ENCODE data around the gene TKFC. TPM values are rescaled to one million over a fixed set of nuclear protein-coding genes. Genes with fewer than 3 reads are reported as not detected.
"Not testable (repeated sequence)": the region's sequence is repeated elsewhere in the genome, so short reads cannot be mapped to it uniquely, and the experiment has no call there.

TKFC gene
- total RNA-seq, 2 donors from 2014 or later: 39.6 to 41.9 TPM

- no peak overlapping the region for H3K4me3 Mint-ChIP-seq
- no peak for DNase-seq
- H3K9me3 ChIP-seq (ENCODE audit: control insufficient read depth, low read length, poor library complexity, severe bottlenecking): no peaks in the 10 kb centered on the region
- H3K4me1 Mint-ChIP-seq: peaks cover 4% of the 10 kb centered on the region
- peaks cover 2% of the 10 kb centered on the region for H3K36me3 Mint-ChIP-seq (ENCODE audit: low read depth)
- no peak overlapping the region for H3K27ac Mint-ChIP-seq
- no peak for ATAC-seq
- no peaks in the 10 kb centered on the region for H3K27me3 Mint-ChIP-seq
These were observed 39.8 kb downstream of the TKFC start for GRCh38 chr11:61372659-61373420.

DNA sequence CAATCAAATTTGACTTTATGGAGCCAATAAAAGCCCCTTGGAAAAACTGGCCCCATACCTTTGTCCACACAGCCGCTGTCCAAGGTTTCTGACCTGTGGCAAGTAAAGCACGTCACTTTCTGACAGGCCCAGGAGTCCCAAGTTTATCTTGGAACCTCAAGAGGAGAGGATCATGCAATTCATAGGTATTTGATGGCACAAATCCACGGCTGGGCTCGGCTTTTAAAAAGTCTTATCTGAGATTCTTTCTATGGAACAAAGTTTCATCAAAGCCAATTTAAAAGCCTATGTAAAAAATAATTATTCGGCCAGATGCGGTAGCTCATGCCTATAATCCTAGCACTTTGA is 42.7 kb downstream of the TKFC start:
- no peak for DNase-seq
- no peaks in the 10 kb centered on the region for H3K4me1 Mint-ChIP-seq

GRCh38 chr11:61377461-61378160 is 44.6 kb downstream of the TKFC start:
- DNase-seq: no peak
- ATAC-seq: no peak
- H3K9me3 ChIP-seq (ENCODE audit: control insufficient read depth, low read length, poor library complexity, severe bottlenecking): no peaks in the 10 kb centered on the region
- no peak overlapping the region for H3K4me3 Mint-ChIP-seq
- H3K27me3 Mint-ChIP-seq: no peaks in the 10 kb centered on the region
- H3K36me3 Mint-ChIP-seq (ENCODE audit: low read depth): no peaks in the 10 kb centered on the region
- H3K27ac Mint-ChIP-seq: no peak overlapping the region
- H3K4me1 Mint-ChIP-seq: no peaks in the 10 kb centered on the region

More for the DNA sequence above, 42.7 kb downstream of the TKFC start:
- H3K4me3 Mint-ChIP-seq: no peak overlapping the region
- no peak overlapping the region for H3K27ac Mint-ChIP-seq
- no peaks in the 10 kb centered on the region for H3K9me3 ChIP-seq (ENCODE audit: control insufficient read depth, low read length, poor library complexity, severe bottlenecking)
- no peak for ATAC-seq
- H3K36me3 Mint-ChIP-seq (ENCODE audit: low read depth): no peaks in the 10 kb centered on the region
- no peaks in the 10 kb centered on the region for H3K27me3 Mint-ChIP-seq

GRCh38 chr11:61378713-61379313 is 45.8 kb downstream of the TKFC start:
- Mint-ChIP-seq H3K27me3 (no peaks in the 10 kb centered on the region), H3K27ac (no peak overlapping the region), H3K4me1 (no peaks in the 10 kb centered on the region), H3K4me3 (no peak overlapping the region), H3K36me3 (ENCODE audit: low read depth) (no peaks in the 10 kb centered on the region)
- H3K9me3 ChIP-seq (ENCODE audit: control insufficient read depth, low read length, poor library complexity, severe bottlenecking): no peaks in the 10 kb centered on the region
- DNase-seq: no peak
- ATAC-seq: no peak

GRCh38 chr11:61380884-61381283 is 47.9 kb downstream of the TKFC start:
- ATAC-seq: no peak
- Mint-ChIP-seq H3K4me1 (peaks cover 8% of the 10 kb centered on the region), H3K27me3 (no peaks in the 10 kb centered on the region), H3K27ac (no peak overlapping the region), H3K36me3 (ENCODE audit: low read depth) (no peaks in the 10 kb centered on the region), H3K4me3 (no peak overlapping the region)
- no peaks in the 10 kb centered on the region for H3K9me3 ChIP-seq (ENCODE audit: control insufficient read depth, low read length, poor library complexity, severe bottlenecking)
- DNase-seq: no peak

GRCh38 chr11:61383859-61384258 is 50.8 kb downstream of the TKFC start:
- not testable (repeated sequence) for ATAC-seq; H3K36me3 Mint-ChIP-seq (ENCODE audit: low read depth); H3K4me1 Mint-ChIP-seq

DNA sequence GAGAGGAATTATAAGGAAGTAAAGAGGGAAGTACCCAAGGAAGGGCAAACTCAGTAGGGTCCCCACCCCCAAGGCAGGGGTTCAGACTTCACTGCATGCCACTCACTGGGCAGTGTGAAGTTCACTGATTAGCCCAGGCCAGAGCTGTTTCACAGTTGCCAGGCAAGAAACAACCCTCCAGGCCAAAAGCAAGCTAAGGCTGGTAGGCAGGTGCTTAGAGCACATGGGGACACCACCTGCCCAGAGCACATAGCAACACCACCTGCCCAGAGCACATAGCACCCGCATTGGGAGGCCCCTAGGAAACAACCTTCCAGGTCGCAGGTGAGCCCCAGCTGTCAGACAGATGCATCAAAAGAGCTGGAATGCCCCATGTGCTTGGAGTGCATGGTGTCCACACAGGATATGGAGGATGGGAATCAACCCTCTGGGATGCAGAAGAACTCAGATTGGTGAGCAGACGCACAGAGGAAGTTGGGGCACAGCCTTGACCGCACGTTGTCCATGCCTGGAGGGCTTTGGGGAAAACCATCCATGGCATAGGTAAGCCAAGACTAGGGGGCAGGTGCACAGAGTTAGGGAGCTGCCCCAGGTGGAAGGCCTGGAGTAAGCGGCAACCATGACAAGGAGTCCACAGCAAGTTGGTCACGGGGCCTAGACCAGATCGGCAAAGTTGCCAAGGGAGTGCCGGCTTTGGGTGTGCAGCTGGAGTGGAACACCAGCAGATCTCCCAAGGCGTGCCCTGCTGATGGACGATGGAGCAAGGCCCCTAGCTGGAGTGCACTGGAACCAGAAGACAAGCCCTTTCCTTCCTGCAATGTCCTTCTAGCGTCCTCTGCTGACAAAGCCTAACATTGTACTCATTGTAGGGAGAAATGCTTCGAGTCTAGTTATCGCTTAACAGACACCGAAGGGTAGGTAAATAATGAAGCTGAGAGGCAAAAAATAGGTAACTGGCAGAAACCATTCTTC is 51.5 kb downstream of the TKFC start:
- H3K4me1 Mint-ChIP-seq: peaks cover 8% of the 10 kb centered on the region
- no peaks in the 10 kb centered on the region for H3K27me3 Mint-ChIP-seq
- no peaks in the 10 kb centered on the region for H3K9me3 ChIP-seq (ENCODE audit: control insufficient read depth, low read length, poor library complexity, severe bottlenecking)
- no peak overlapping the region for H3K27ac Mint-ChIP-seq
- H3K36me3 Mint-ChIP-seq (ENCODE audit: low read depth): no peaks in the 10 kb centered on the region
- no peak overlapping the region for H3K4me3 Mint-ChIP-seq
- ATAC-seq (no peak), DNase-seq (no peak)

More at GRCh38 chr11:61383859-61384258, 50.8 kb downstream of the TKFC start:
- H3K4me3 Mint-ChIP-seq; H3K9me3 ChIP-seq (ENCODE audit: control insufficient read depth, low read length, poor library complexity, severe bottlenecking); H3K27ac Mint-ChIP-seq; H3K27me3 Mint-ChIP-seq; DNase-seq: not testable (repeated sequence)

DNA sequence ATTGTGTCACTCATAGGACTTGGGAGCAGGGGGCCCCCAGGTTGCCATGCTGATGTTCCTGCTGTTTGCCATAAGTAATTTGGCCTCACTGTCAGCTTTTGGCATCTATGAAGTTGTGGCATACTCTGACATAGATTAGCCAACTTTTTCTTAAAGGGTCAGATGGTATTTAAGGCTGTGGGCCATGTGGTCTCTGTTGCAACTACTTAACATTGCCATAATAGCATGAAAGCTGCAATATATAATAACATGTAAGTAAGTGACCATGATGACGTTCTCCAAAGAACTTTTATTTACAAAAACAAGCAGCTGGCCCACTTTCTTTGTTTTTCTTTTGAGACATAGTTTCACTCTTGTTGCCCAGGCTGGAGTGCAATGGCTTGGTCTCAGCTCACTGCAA is 57.1 kb downstream of the TKFC start:
- Mint-ChIP-seq H3K4me1 (peaks cover 25% of the 10 kb centered on the region), H3K27ac (no peak overlapping the region), H3K27me3 (no peaks in the 10 kb centered on the region), H3K36me3 (ENCODE audit: low read depth) (no peaks in the 10 kb centered on the region), H3K4me3 (no peak overlapping the region)
- H3K9me3 ChIP-seq (ENCODE audit: control insufficient read depth, low read length, poor library complexity, severe bottlenecking): no peaks in the 10 kb centered on the region
- DNase-seq (no peak), ATAC-seq (no peak)

GRCh38 chr11:61392981-61393595 is 60.1 kb downstream of the TKFC start:
- Mint-ChIP-seq H3K36me3 (ENCODE audit: low read depth) (no peaks in the 10 kb centered on the region), H3K4me3 (peak overlapping the region; percentile 92), H3K27me3 (no peaks in the 10 kb centered on the region), H3K4me1 (peaks cover 20% of the 10 kb centered on the region), H3K27ac (peak overlapping the region; percentile 91)
- DNase-seq (no peak), ATAC-seq (peak; percentile 46)
- no peaks in the 10 kb centered on the region for H3K9me3 ChIP-seq (ENCODE audit: control insufficient read depth, low read length, poor library complexity, severe bottlenecking)

Other genes with a start within 250 kb of the TKFC start
- 100 to 1,000 TPM; 310 to 362 TPM for gene CD5, start 230.7 kb upstream of the TKFC start, total RNA-seq
- 1 to 10 TPM; 3.5 to 5.6 TPM for gene VPS37C, start 171.8 kb upstream of the TKFC start, total RNA-seq
- gene PGA3, start 129.7 kb upstream of the TKFC start, total RNA-seq: not detected
- not detected for gene PGA4, start 110.9 kb upstream of the TKFC start, total RNA-seq
- not detected for gene PGA5, start 92.1 kb upstream of the TKFC start, total RNA-seq
- gene VWCE, start 37.9 kb upstream of the TKFC start, total RNA-seq: 1 to 10 TPM in 1 of 2 donors, under 1 TPM in 1; 0.65 to 1.4 TPM
- gene DDB1, start 123 bp upstream of the TKFC start, total RNA-seq: 100 to 1,000 TPM; 147 to 184 TPM
- 10 to 100 TPM; 32.4 to 35.6 TPM for gene CYB561A3, start 28.7 kb downstream of the TKFC start, total RNA-seq
- gene TMEM138, start 29.1 kb downstream of the TKFC start, total RNA-seq: 10 to 100 TPM; 46.1 to 48.9 TPM
- gene TMEM216, start 59.4 kb downstream of the TKFC start, total RNA-seq: 1 to 10 TPM; 5.1 to 5.9 TPM
- gene CPSF7, start 96.7 kb downstream of the TKFC start, total RNA-seq: 100 to 1,000 TPM in 1 of 2 donors, 10 to 100 TPM in 1; 94.7 to 104 TPM
- 10 to 100 TPM; 31.1 to 32.7 TPM for gene SDHAF2, start 96.9 kb downstream of the TKFC start, total RNA-seq
- not detected for gene LRRC10B, start 175.5 kb downstream of the TKFC start, total RNA-seq
- gene SYT7, start 247.8 kb downstream of the TKFC start, total RNA-seq: not detected

All from T-helper 17 cell (primary cell).